GM10248 (cell line): Measurements from ENCODE around the gene RPN2.

ENCODE experiments used
- CTCF ChIA-PET: fragments of 300-600 bp; sonication (Branson Sonifier 250); formaldehyde crosslinking; extraction: SDS; loops from one replicate; lab custom pipeline; 2021; ENCODE audit warnings: antibody characterized with exemption; lab: Yijun Ruan, JAX
- POLR2A ChIA-PET: fragments of 350-650 bp; sonication (Branson Sonifier 250); formaldehyde crosslinking; extraction: SDS; loops from one replicate; lab custom pipeline; 2020; ENCODE audit warnings: antibody characterized with exemption; lab: Yijun Ruan, JAX
- DNase-seq: peaks from one replicate; pipeline ENCODE4 v3.0.0; 2012; ENCODE audit errors: extremely low spot score
- TF ChIP-seq, protein P1 (sequence below): IDR thresholded peaks from 2 replicates; pipeline ENCODE4 v1.5.1; 2012; ENCODE audit warnings: mild to moderate bottlenecking, low read depth; ENCODE audit errors: extremely low read depth, missing control alignments, control extremely low read depth

The RPN2 gene

DNA sequence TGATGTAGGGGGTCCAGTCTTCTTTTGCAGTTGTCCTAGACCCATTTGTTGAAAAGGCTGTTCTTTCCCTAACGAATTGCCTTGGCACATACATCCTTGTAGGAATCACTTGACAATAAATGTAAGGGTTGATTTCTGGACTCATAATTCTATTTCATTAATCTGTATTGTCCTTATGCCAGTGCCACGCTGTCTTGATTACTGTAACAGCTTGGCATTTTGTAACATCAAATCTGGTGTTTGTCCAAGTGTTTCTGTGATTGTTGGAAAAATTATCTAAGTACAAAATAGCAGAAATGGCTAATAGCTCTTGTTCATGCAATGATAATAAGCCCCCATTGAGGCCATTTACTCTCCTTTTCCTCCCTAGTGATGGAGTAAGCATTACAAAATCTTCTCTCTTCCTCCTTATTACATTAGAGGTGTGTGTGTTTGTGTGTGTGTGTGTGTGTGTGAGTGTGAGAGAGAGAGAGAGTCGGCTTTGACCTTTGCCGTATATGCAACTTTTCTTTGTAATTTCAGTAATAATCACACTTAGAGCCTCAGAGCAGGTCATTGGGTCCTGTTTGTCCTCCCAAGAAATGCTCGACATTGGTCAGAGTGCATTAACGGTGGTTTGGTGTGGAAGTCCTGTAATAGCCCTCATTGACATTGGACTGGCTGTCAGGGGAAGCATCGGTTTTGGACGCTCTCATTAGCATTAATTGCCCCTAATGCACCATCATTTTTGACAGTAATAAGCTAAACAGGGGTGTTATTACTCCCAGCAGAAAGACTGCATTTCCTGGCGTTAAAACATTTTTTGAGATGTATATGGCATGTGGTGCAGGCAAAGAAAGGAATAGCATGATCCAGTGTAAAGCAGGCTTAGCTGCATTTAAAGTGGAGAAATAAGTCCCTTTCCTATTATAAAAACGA lies 40.9 kb downstream of the RPN2 start:
- TF ChIP-seq, protein P1, sequence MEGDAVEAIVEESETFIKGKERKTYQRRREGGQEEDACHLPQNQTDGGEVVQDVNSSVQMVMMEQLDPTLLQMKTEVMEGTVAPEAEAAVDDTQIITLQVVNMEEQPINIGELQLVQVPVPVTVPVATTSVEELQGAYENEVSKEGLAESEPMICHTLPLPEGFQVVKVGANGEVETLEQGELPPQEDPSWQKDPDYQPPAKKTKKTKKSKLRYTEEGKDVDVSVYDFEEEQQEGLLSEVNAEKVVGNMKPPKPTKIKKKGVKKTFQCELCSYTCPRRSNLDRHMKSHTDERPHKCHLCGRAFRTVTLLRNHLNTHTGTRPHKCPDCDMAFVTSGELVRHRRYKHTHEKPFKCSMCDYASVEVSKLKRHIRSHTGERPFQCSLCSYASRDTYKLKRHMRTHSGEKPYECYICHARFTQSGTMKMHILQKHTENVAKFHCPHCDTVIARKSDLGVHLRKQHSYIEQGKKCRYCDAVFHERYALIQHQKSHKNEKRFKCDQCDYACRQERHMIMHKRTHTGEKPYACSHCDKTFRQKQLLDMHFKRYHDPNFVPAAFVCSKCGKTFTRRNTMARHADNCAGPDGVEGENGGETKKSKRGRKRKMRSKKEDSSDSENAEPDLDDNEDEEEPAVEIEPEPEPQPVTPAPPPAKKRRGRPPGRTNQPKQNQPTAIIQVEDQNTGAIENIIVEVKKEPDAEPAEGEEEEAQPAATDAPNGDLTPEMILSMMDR: no peak
- DNase-seq: no peak
- ChIA-PET POLR2A (interaction anchor here (0.6 kb wide), 1 partner anchor 31 kb away, joined by 3 read pairs; no protein-coding TSS in a partner anchor), CTCF (interaction anchor here (1.0 to 2.1 kb wide), 6 partner anchors 11 to 50 kb away, joined by 3 to 8 read pairs (median 4); no protein-coding TSS in a partner anchor)

DNA sequence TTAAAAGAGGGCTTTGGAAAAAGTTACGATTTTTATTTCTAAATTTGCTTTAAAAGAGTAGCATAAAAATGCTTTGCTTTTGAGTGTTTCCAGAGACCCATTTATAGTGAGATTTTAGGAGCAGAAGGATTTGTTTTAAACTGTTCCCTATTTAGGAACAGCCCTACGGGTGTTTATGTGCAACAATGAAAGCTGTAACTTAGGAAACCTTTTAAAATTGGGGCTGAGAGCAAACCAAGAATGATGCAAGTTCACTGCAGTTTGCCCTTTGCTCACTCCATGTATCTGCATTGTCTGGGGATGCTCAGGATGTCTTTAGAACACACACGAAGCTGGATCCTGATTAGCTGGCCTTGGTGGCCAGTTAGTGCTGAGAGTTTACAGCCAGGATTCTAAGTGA lies 41.6 kb downstream of the RPN2 start:
- TF ChIP-seq, protein P1: no peak
- POLR2A ChIA-PET: interaction anchor here (0.6 kb wide), 1 partner anchor 31 kb away, joined by 3 read pairs; no protein-coding TSS in a partner anchor
- CTCF ChIA-PET: interaction anchor here (1.0 to 2.1 kb wide), 6 partner anchors 10 to 49 kb away, joined by 3 to 8 read pairs (median 4); no protein-coding TSS in a partner anchor
- no peak for DNase-seq

DNA sequence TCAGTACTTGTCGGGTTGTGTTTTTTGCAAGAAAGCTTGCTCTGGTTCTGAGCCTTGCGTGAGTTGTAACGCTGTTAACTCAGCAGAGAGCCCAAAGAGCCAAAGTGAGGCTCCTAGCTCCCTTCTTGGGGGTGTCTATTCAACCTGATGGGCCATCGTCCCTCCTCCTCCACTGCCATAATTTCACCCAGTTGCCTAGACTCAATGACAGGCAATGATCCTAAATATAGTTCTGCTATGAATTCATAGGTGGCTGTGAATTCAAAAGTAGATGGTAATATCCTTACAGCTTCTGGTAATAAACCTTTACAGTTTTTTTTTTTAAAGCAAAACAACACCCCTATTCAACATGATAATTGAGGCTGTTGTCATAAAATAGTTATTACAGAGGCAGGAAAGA lies 43.0 kb downstream of the RPN2 start:
- CTCF ChIA-PET: interaction anchor here (2.1 to 2.8 kb wide), 3 partner anchors 9 to 27 kb away, joined by 5 to 11 read pairs (median 8); no protein-coding TSS in a partner anchor
- POLR2A ChIA-PET: no interaction called here
- no peak for DNase-seq
- TF ChIP-seq, protein P1: no peak

DNA sequence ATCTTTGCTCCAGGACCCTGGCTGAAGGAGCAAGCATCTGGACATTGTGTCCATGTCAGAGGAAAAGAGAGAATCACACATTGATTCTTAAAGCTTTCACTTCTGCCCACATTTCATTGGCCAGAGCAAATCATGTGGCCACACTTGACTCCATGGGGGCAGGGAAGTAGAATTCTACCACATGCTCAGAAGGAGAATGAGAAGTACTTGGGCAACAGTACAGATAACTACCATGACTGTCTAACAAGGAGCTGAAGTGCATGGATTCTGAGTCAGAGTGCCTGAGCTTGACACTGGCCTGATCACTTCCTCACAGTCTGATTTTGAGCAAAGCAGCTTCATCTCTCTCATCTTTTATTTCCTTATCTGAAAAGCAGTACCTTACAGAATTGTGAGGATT lies 43.9 kb downstream of the RPN2 start:
- TF ChIP-seq, protein P1: no peak
- ChIA-PET POLR2A (no interaction called here), CTCF (interaction anchor here (0.8 to 2.8 kb wide), 7 partner anchors 10 to 44 kb away, joined by 3 to 20 read pairs (median 5); partner anchors contain the start of genes MROH8 and RPN2)
- peak; percentile 26 for DNase-seq

DNA sequence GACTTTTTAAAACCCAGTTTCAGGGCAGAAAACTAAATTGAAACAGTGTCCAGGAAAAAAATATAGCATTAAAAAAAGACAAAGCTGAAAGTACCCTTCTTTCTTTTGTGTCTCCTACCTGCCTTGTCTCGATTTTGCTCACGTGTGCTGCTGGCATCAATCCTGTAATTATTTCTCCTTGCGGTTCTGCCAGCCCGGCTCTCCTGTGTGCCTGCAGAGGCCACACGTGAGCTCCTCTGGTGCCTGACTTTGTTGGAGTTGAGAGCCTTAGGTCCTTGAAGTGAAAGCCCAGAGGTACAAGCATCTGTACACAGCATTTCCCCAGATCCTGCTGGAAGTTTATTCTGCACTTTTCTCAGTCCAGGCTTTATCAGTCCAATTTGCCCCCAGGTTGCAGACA lies 46.0 kb downstream of the RPN2 start:
- CTCF ChIA-PET: interaction anchor here (0.7 to 1.7 kb wide), 3 partner anchors 26 to 45 kb away, joined by 3 to 5 read pairs (median 3); no protein-coding TSS in a partner anchor
- DNase-seq: no peak
- TF ChIP-seq, protein P1: no peak
- POLR2A ChIA-PET: no interaction called here

DNA sequence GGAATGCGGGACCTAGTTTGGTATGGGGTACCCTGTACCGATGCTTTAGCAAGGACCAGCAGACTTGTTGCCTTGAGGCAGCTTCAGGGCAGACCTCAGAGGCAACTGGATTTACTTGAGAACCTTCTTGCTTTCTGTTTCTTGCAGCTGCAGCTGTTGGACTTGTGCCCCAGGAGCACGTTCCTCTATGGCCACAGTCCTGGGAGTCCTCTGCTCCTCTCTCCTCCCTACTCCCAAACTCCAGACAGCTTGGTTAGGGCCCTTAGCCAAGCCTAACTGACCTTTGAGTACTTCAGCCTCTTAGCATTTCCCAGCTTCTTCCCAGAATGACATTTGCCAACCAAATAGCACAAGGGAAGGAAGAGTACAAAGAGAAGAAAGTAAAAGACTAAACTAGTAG lies 47.8 kb downstream of the RPN2 start:
- POLR2A ChIA-PET: no interaction called here
- CTCF ChIA-PET: interaction anchor here (1.0 to 1.5 kb wide), 3 partner anchors 10 to 31 kb away, joined by 3 to 4 read pairs (median 4); no protein-coding TSS in a partner anchor
- DNase-seq: no peak
- TF ChIP-seq, protein P1: no peak
